NOMO-1 (cell line): Measurements from ENCODE around the gene IPO11.
"Not testable (repeated sequence)": the region's sequence is repeated elsewhere in the genome, so short reads cannot be mapped to it uniquely, and the experiment has no call there.

Experiments
- DNase-seq, 2 experiments: peaks; one replicate each; lab custom pipeline; 2025; ENCODE audit not compliant: unreplicated experiment in 2 of 2; lab: John Stamatoyannopoulos, UW

IPO11 gene

DNA sequence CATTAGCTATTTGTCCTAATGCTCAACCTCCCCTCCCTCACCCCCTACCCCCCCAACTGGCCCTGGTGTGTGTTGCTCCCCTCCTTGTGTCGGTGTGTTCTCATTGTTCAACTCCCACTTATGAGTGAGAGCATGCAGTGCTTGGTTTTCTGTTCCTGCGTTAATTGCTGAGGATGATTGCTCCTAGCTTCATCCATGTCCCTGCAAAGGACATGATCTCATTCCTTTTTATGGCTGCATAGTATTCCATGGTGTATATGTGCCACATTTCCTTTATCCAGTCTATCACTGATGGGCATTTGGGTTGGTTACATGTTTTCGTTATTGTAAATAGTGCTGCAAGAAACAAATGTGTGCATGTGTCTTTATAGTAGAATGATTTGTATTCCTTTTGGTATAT is 153.2 kb downstream of the IPO11 start:
- DNase-seq = not testable (repeated sequence)

DNA sequence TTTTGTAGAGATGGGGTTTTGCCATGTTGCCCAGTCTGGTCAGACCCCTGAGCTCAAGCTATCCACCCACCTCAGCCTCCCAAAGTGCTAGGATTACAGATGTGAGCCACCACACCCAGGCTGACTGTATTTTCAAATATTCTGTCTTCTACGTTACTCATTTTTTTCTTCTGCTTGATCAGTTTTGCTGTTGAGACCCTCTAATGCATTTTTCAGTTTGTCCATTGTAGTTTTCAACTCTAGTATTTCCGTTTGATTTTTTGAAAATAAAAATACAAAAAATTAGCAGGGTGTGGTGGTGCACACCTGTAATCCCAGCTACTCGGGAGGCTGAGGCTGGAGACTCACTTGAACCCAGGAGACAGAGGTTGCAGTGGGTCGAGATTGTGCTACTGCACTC is 155.6 kb downstream of the IPO11 start:
- no peak for DNase-seq

DNA sequence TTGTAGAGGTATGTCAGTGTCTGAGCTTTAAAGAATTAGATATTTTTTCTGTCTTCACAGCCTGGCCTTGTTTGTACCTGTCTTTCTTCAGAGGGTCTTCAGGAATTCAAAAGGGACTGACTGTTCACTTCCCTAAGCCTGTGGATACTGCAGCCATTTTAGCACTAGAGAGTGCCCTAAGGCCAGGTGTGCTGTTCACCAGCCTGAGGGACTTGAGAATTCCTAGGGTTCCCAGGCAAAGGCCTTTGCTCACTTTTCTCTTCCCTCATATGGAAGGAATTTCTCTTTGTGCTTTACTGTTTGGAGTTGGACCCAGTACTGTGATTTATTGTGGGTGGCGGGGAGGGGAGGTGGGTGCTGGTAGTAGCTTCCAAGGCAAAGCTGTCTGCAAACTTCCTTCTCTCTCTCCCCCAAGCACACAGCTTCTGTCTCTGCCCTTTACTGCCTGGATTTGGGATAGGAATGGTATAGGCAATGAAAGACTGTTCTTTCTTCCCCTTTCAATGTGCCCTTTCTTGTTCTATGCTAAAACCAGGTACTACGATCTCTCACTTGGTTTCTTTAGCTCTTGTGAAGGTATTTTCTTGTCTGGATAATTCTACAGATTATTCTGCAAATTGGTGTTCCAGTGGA is 156.4 kb downstream of the IPO11 start:
- no peak for DNase-seq

DNA sequence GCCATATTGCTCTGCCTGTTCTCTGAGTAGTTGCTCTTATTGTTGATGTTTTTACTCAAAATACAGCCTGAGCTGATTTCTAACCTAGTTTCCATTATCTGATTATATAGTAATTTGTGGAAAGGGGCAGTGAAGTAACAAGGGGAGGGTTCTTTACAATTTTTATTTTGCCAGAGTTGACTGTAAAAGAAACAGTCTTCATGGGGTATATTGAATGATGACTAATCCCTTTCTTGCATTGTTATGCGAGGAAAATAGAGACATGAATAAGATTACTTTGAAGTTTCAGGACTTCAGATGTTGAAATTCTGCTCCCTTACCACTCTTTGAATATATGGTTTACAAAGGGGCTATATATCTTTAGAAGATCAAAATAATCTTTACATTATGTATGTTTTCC is 156.9 kb downstream of the IPO11 start:
- DNase-seq = no peak

DNA sequence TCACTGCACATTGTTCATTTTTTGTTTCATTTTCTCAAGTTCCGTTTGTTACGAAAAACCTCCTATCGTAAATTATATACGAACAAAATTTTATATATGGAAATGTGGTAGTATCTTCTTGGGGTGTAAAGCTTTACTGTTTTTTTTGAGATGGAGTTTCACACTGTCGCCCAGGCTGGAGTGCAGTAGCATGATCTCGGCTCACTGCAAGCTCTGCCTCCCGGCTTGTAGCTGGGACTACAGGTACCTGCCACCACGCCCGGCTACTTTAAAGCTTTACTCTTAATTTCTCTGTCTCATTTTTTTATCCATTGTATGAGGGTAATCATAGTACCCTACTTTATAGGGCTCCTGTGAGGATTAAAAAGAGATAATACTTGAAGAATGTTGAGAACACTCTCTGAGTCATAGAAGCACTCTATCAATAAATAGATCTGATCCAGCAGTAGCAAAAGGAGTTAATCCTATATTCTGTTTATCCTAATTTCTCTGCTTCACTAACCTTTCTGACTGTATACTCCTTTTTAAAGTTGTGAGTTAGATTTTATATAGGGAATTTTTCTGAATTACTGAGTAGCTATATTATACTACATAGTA is 160.5 kb downstream of the IPO11 start:
- no peak for DNase-seq

DNA sequence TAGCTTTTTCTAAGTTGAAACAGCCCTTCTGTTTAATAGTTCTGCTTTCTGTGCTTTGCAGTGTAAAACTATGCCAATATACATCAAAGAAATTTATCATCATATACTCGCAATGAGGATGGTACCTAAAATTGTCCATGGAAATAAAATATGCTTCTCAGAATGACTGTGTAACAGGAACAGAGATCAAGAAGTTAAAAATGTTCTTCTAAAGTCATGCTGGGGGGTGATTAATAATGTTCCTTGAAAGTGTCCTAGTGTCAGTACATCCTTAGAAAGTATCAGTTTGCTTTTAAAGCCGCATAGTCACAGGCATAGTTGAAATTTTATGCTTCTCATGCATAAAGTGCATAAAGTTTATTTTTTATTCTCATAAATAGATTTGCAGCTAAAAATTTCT is 162.0 kb downstream of the IPO11 start:
- DNase-seq = no peak

DNA sequence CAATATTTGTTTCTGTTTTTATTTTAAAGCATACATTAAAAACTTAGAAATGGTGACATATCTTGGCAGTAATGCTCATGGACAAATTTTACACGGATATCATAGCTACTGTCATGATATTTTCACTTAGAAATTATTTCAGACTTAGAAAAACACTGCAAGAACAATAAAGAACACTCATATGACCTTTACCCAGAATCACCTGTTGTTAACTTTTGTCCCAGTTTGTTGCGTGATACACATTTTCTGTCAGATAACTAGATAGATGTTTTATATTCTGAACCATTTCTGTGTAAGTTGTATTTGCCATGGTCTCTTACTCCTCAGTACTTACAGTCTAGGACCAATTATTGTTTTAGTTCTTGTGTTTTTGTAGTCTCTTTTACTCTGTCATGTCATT is 162.5 kb downstream of the IPO11 start:
- no peak for DNase-seq

DNA sequence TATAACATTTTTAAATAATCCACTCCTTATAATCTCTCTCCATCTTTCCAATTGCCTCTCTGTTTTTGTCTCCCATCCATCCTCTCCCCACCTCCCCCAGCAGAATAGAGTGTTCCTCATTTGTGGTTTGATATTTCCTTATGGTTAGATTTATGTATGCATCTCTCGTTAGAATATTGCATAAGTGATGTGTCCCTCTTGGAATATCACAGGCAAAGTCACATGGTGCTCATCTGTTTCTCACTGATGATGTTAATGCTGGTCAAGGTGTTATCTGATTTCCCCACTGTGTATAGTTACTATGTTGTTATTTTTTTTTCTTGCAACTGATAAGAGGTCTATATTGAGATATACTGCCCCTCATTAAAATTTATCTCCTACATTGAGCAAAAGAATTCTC is 162.9 kb downstream of the IPO11 start:
- no peak for DNase-seq

DNA sequence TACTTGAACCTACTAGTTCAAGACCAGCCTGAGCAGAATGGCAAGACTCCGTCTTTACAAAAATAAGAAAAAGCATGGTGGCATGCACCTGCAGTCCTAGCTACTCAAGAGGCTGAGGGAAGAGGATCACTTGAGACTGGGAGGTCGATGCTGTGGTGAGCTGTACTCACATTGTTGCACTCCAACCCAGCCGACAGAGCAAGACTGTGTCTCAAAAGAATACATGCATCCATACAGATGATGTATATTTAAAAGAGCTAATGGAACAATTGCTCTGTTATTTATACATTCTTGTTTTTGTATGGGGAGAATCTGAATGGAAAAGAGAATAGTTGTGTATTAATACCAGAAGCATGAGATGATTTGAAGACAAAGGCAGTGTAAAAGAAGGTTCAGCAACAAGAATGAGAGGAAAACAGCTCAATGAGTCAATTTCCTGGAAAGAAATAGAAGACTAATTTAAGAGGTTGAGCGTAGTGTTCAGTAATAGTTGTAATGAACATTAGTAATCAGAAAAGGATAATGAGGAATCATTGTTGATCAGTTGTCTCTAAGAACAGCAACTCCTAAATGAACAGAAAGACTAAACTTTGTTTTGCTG is 164.1 kb downstream of the IPO11 start:
- no peak for DNase-seq

DNA sequence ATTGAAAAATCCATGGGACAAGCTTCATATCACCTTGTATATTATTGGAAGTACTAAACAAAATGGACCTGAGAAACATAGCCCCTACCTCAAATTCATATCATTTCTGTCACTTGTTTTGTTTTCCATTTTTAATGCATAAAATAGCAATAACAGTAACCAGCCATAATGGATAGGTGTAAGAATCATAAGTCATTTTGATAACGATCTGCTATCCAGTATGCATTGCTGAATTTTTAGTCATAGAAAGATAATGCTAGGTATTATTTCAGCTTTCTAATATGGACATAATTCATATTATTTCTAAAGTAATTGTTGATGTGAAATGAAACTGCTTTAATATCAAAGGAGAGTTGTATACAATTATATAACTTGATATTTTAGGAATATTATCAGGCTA is 164.9 kb downstream of the IPO11 start:
- no peak for DNase-seq

DNA sequence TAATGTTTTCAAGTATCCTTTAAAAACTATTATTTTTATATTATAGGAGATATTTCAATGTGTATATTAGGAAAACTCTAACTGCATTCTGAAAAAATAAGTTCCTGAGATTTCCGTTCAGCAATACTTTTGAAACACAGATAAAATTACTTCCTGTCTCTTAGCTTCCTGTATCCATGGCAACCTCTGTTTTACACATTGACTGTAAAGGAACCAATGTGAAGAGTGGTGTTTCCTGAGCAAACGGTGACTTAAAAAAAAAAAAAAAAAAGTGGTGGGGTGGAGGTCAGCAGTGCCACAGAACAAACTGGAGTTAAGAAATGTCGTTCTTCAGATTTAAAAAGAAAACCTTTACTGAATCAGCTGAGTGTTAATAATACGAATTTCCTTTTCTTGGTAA is 166.0 kb downstream of the IPO11 start, which contains the start of gene LRRC70:
TSS of gene LRRC70 (plus strand) at position 280 of the 400 bp plus-strand sequence. CDS start 620 bp downstream, outside the sequence.
- peak; percentile 55 to 97 for DNase-seq

DNA sequence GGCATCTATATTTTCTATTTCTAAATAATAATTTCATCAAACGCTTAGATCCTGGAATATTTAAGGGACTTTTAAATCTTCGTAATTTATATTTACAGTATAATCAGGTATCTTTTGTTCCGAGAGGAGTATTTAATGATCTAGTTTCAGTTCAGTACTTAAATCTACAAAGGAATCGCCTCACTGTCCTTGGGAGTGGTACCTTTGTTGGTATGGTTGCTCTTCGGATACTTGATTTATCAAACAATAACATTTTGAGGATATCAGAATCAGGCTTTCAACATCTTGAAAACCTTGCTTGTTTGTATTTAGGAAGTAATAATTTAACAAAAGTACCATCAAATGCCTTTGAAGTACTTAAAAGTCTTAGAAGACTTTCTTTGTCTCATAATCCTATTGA is 167.2 kb downstream of the IPO11 start:
- no peak for DNase-seq

DNA sequence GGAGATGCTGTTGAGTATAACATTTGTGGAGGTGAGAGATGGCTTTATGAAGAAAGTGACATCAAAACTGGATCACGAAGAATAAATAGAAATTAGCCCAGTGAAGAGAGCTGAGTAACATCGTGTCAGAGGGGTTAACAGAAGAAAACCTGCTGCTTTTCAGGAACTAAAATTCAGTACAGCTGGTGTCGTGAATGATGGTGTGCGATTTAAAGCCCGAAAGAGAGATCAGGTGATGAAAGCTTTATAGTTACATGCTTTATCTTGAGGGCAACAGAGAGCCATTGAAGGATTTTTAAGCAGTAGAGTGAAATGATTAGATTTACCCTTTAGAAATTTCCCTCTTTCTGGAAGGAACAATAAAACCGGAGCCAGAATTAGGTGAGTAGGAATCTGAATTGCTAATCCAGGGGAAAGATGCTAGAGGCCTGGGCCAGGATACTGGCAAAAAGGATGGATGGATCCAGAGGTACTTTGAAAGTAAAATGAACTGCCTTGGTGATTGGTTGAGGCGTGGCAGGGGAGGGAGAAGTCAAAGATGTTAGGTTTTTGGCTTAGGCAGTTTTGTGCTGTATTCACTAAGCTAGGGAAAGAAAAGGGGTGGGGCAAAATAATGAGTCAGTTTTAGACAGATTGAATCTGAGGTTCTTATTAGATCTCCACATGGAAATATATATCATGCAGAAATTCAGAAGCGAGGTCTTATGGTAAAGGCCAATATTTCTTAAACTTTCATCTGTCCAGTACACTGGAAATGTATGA is 169.5 kb downstream of the IPO11 start:
- DNase-seq = no peak

DNA sequence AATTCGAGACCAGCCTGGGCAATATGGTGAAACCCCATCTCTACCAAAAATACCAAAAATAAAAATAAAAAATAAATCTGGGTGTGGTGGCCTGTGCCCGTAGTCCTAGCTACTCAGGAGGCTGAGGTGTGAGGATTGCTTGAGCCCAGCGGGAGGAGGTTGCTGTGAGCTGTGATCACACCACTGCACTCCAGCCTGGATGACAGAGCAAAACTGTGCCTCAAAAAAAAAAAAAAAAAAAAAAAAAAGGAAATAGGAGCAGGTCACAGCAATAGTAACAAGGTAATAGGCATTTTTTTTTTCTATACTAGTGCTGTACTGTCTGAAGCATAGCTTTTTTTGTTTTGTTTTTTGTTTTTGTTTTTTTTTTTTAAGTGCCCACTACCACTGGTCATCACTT is 171.8 kb downstream of the IPO11 start:
- DNase-seq = no peak

DNA sequence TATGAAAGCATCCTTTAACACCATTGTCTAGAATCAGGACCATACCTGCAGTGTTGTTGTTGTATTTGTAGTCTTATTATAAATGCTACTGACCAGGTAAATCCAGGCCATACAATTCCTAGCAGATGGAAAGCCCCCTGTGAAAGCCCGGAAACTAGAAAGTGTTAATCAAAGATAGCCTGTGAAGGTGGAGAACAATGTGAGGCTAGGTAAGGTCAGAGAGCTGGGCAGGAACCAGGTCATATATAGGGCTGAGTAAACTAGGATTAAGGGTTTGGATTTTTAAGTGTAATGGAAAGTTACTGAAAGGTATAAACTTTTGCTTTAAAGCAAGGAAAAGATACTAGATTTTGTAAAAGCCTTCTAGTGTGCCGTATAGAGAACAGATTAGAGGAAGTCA is 172.7 kb downstream of the IPO11 start:
- no peak for DNase-seq

DNA sequence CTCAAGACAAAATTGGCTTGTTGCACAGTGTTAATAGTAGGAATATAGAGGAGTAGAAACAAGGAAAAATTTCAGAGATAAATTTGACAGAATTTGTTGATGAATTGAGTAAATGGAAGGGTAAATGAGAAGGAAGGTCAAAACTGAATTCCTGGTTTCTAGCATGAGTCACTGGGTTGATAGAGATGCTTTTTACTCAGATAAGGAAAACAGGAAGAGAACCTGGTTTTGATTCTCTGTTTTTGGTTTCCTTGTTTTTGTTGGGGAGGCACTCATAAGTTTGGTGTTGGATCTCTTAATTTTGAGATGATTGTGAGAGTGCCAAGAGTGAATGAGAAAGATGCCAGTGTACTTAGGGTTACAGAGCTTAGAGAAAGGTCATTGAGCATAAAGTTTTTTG is 173.2 kb downstream of the IPO11 start:
- DNase-seq = no peak

DNA sequence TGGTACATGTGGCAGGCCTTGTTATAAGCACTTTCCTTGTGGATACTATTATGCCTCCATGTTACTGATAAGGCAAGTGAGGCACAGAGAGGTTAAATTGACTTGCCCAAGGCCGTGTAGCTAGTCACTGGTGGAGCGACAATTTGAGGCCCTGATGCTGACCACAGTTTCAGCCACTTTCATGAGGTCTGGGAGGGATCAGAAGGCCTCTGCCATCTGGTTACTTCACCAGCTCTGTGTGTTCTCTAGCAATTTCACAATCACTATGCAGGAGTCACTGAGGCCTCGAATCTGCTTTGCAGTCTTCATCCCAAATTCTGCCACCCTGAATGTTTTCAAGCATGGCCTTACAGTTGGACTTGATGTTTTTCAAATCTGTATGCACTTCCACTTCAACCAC is 175.2 kb downstream of the IPO11 start:
- DNase-seq = peak; percentile 32 to 77

DNA sequence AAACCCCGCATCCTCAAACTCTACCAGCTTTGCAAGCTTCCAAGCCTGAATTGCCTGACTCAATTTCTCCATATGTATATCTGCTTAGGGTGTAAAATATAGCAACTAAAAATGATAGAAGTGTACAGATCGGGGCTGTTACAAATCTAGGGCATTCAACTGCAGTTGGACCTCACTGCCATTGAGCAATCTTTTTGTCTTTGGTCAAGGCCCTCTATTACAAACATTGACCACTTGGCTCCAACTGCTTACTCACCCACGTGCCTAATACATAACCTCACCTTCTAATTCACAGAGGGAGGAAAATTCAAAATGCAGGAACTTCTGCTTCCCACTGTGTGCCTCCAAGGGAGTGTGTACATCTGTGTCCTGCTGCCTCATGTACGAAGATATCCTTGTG is 176.1 kb downstream of the IPO11 start:
- no peak for DNase-seq

DNA sequence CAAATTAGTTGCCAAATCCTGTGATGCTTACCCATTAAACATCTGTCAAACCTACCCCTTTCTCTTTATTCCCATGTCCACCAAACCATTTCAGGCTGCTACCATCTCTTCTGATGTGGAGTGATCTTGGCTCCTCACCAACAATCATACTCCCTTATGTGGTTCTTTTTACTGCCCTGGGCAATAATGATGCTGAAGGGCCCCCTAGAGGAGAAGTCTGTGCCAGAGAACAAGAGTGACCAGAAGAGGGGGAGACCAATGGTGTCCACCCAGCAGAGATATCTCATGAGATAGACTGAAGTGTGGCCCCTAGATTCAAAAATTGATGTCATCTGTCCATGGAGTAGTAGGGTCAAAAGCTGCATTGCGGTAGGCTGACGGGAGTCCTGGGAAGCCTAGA is 176.9 kb downstream of the IPO11 start:
- DNase-seq = no peak

DNA sequence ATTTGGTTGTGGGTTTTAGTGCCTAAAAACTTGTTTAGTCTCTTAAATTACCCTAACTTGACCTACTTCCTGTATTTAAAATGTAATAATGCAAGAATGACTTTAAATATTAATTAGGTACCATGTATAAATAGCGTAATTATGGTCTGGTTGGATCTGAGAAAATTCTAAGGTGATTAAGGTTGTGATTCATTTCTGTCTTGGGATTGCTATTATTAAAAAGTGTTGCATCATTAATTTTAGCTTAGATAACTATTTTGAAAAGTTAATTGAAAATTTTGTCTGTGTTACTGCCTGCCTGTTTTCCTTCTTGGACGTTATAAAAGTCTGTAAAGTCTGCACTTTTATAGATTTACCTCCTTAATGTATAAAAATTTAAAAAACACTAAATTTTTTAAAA is 177.8 kb downstream of the IPO11 start:
- DNase-seq = no peak

DNA sequence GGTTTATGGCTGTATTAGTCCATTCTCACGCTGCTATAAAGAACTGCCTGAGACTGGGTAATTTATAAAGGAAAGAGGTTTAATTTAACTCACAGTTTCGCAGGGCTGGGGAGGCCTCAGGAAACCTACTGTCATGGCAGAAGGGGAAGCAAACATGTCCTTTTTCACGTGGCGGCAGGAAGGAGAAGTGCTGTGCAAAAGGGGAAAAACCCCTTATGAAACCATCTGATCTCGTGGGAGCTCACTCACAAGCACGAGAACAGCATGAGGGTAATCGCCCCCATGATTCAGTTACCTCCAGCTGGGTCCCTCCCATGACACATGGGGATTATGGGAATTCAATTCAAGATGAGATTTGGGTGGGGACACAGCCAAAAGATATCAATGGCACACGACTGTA is 180.0 kb downstream of the IPO11 start:
- DNase-seq = peak in 1 of 2 experiments; percentile 18

DNA sequence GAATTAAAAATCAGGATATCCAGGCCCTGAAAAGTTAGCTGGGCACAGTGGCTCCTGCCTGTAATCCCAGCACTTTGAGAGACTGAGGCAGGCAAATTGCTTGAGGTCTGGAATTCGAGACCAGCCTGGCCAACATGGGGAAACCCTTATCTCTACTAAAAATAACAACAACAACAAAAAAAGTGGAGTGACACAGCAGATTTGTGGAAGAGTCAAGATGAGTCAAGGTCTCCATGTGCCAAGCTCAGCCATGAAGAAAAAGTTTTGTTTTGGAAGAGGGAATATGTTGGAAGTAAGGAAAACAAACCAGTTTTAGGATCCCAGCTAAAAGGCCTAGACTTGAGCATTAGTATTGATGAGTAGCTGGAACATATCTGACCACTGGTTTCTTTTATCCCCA is 180.8 kb downstream of the IPO11 start:
- no peak for DNase-seq
